K562 (cell line): ENCODE data around the gene RERE. TPM values are rescaled to one million over a fixed set of nuclear protein-coding genes. Genes with fewer than 3 reads are reported as not detected.

Experiments used
- ARID2 ChIP-seq: fragments of 450-650 bp; IDR thresholded peaks from 2 replicates; pipeline ENCODE4 v1.6.1; 2017; ENCODE audit warnings: antibody characterized with exemption, mild to moderate bottlenecking
- BCLAF1 ChIP-seq, 2 experiments: fragments of 450-650 bp in 1 of 2; IDR thresholded peaks; 2 replicates each; pipeline ENCODE4 v1.6.1; 2011 to 2017; ENCODE audit warnings: low read depth in 2 of 2, antibody characterized with exemption in 1 of 2, borderline replicate concordance in 1 of 2, low read length in 1 of 2, mild to moderate bottlenecking in 1 of 2, mixed read lengths in 1 of 2; ENCODE audit not compliant: control insufficient read depth in 1 of 2
- BMI1 ChIP-seq: fragments of 150-350 bp; IDR thresholded peaks from 2 replicates; pipeline ENCODE4 v1.6.1; 2014; ENCODE audit warnings: low read length
- CGGBP1 ChIP-seq: fragments of 250-450 bp; sonication (Bioruptor Pico); IDR thresholded peaks from 2 replicates; pipeline ENCODE4 v1.9.0; 2021; ENCODE audit warnings: mild to moderate bottlenecking
- CTCFL ChIP-seq: IDR thresholded peaks from 2 replicates; pipeline ENCODE4 v1.6.1; 2011; ENCODE audit warnings: borderline replicate concordance, low read depth, mild to moderate bottlenecking, moderate library complexity, low read length; ENCODE audit not compliant: insufficient read depth, poor library complexity, severe bottlenecking
- DEAF1 ChIP-seq: fragments of 450-650 bp; formaldehyde crosslinking; IDR thresholded peaks from 2 replicates; pipeline ENCODE4 v1.4.0; 2020; ENCODE audit warnings: mild to moderate bottlenecking, moderate library complexity
- ELK1 ChIP-seq: sonication (generic); formaldehyde crosslinking; IDR thresholded peaks from 2 replicates; pipeline ENCODE4 v1.8.1; 2022; ENCODE audit warnings: missing genetic modification reagents
- HMG20B ChIP-seq: fragments of 250-450 bp; sonication (Bioruptor Pico); IDR thresholded peaks from 2 replicates; pipeline ENCODE4 v1.5.0; 2021; ENCODE audit warnings: mild to moderate bottlenecking
- IFI16 ChIP-seq: fragments of 250-450 bp; sonication (Bioruptor Pico); IDR thresholded peaks from 2 replicates; pipeline ENCODE4 v2.1.2; 2022; ENCODE audit warnings: mild to moderate bottlenecking, inconsistent platforms
- SLC30A9 ChIP-seq: fragments of 250-450 bp; sonication (Bioruptor Pico); IDR thresholded peaks from 2 replicates; pipeline ENCODE4 v1.8.0; 2022; ENCODE audit warnings: mild to moderate bottlenecking, moderate library complexity
- SPI1 ChIP-seq: IDR thresholded peaks from 2 replicates; pipeline ENCODE4 v1.6.1; 2011; ENCODE audit warnings: low read depth, low read length, control low read depth, borderline replicate concordance
- TFE3 ChIP-seq: fragments of 450-650 bp; formaldehyde crosslinking; IDR thresholded peaks from 2 replicates; pipeline ENCODE4 v1.4.0; 2020; ENCODE audit warnings: mild to moderate bottlenecking, mixed read lengths
- ZBTB43 ChIP-seq: sonication (generic); formaldehyde crosslinking; IDR thresholded peaks from 2 replicates; pipeline ENCODE4 v1.8.0; 2023; ENCODE audit warnings: mild to moderate bottlenecking, missing genetic modification reagents
- ZNF121 ChIP-seq: sonication (generic); formaldehyde crosslinking; conservative IDR thresholded peaks from 2 replicates; pipeline ENCODE4 v1.8.0; 2022; ENCODE audit warnings: missing genetic modification reagents
- ZNF124 ChIP-seq: sonication (generic); formaldehyde crosslinking; IDR thresholded peaks from 2 replicates; pipeline ENCODE4 v1.8.1; 2022; ENCODE audit warnings: missing genetic modification reagents
- ZNF224 ChIP-seq: sonication (generic); formaldehyde crosslinking; IDR thresholded peaks from 2 replicates; pipeline ENCODE4 v1.8.0; 2022; ENCODE audit warnings: mild to moderate bottlenecking, missing genetic modification reagents
- ZNF717 ChIP-seq: fragments of 250-450 bp; sonication (Bioruptor Pico); IDR thresholded peaks from 2 replicates; pipeline ENCODE4 v1.5.0; 2021
- polyA plus RNA-seq, 8 experiments: library from polyadenylated mRNA; depleted of rRNA in 4 of 8; stranded (reverse) in 5 of 8; unstranded in 3 of 8; fragments of >200 nt; fragmentation: Nextera tagmentation in 2 of 8; fragmentation: Illumina TruSeq in 1 of 8; extraction: Ambion mirVana in 2 of 8; extraction: Trizol in 1 of 8; gene quantifications; 2 replicates each; pipeline versions ENCODE4 v1.2.1 to v1.2.3, GENCODE V29; 2011 to 2014; ENCODE audit warnings: inconsistent platforms in 1 of 8, missing spikeins in 1 of 8
- total RNA-seq, 7 experiments: library from RNA; depleted of rRNA in 6 of 7; stranded (reverse); fragments of >200 nt in 6 of 7; fragmentation: Illumina TruSeq in 2 of 7; extraction: Trizol in 2 of 7; gene quantifications; 2 replicates each; pipeline versions ENCODE4 v1.2.1 to v1.2.3, GENCODE V29; 2011 to 2021; ENCODE audit warnings: low replicate concordance in 1 of 7

Gene RERE
- total and polyA plus RNA-seq, 9 of the 15 experiments (the other 6 are each of a cell fraction or from before 2014, with no cell fraction given), result 3.0 to 51.5 (median 13.4) TPM

GRCh38 chr1:8409106-8409505, 408.3 kb downstream of the RERE start (continued):
- TF ChIP-seq ZNF717 (CRISPR knock-in tag) (no peak), IFI16 (CRISPR knock-in tag) (no peak), SPI1 (peak; percentile 86), DEAF1 (CRISPR knock-in tag) (no peak), ZNF121 (no peak), ZNF224 (CRISPR knock-in tag) (no peak), BMI1 (no peak), ZBTB43 (CRISPR knock-in tag) (no peak), ZNF124 (CRISPR knock-in tag) (no peak), TFE3 (CRISPR knock-in tag) (no peak), ARID2 (peak; percentile 73), BCLAF1 (IDR thresholded peaks at IDR 0.05; ENCODE audit: borderline replicate concordance in 1 of 2, control insufficient read depth in 1 of 2, low read depth in 2 of 2, low read length in 1 of 2) (no peak), ELK1 (CRISPR knock-in tag) (no peak), SLC30A9 (CRISPR knock-in tag) (no peak), CGGBP1 (CRISPR knock-in tag) (no peak), HMG20B (no peak), CTCFL (peak; percentile 46)
